ENCODE results near the gene APOA5. TPM values are rescaled to one million over a fixed set of nuclear protein-coding genes. Genes with fewer than 3 reads are reported as not detected.
"Not testable (repeated sequence)": the region's sequence is repeated elsewhere in the genome, so short reads cannot be mapped to it uniquely, and the experiment has no call there.

Gene APOA5
- not detected for total RNA-seq

GRCh38 chr11:116791813-116792143 is at the start of gene APOA5:
APOA5 (minus strand) TSS chr11:116791879; CDS start chr11:116791860, 19 bp downstream.
- Mint-ChIP-seq H3K36me3 (peaks cover 7% of the 10 kb centered on the region), H3K27ac (no peak within 1 kb of the TSS), H3K9me3 (no peaks in the 10 kb centered on the region), H3K27me3 (peaks cover 2% of the 10 kb centered on the region), H3K4me3 (no peak within 1 kb of the TSS), H3K4me1 (ENCODE audit: low read depth) (peaks cover 18% of the 10 kb centered on the region)
- CTCF ChIA-PET: interaction anchor here (0.6 to 10.3 kb wide), 45 partner anchors 8 to 439 kb away, joined by 3 to 187 read pairs (median 6); partner anchors contain the start of genes APOA1, APOA4, BUD13 and PAFAH1B2
- no peak for DNase-seq
- POLR2A ChIA-PET: interaction anchor here (1.1 to 2.9 kb wide), 2 partner anchors 44 to 307 kb away, joined by 3 to 9 read pairs; partner anchors contain the start of gene SIK3
- intact Hi-C loops (cut with micrococcal nuclease): loop anchor here (1.0 kb wide), 2 partner anchors 45 to 315 kb away; no protein-coding TSS in a partner anchor

GRCh38 chr11:116840746-116841296 is 49.1 kb upstream of the APOA5 start:
- intact Hi-C loops (cut with micrococcal nuclease): no loop called here
- POLR2A ChIA-PET: interaction anchor here (1.1 kb wide), 1 partner anchor 67 kb away, joined by 3 read pairs; the partner anchor contains the start of gene BUD13
- no peaks in the 10 kb centered on the region for H3K9me3 Mint-ChIP-seq
- CTCF ChIA-PET: interaction anchor here (0.7 to 1.1 kb wide), 2 partner anchors 18 to 50 kb away, joined by 3 to 4 read pairs; partner anchors contain the start of genes APOA4 and APOA5
- H3K36me3 Mint-ChIP-seq: peaks cover 17% of the 10 kb centered on the region
- no peaks in the 10 kb centered on the region for H3K27me3 Mint-ChIP-seq
- H3K4me3 Mint-ChIP-seq: no peak overlapping the region
- H3K4me1 Mint-ChIP-seq (ENCODE audit: low read depth): peaks cover 4% of the 10 kb centered on the region
- H3K27ac Mint-ChIP-seq: no peak overlapping the region
- DNase-seq: no peak

- no peak overlapping the region for H3K4me3 Mint-ChIP-seq
- intact Hi-C loops (cut with micrococcal nuclease): no loop called here
- no peaks in the 10 kb centered on the region for H3K27me3 Mint-ChIP-seq
- ChIA-PET CTCF (interaction anchor here (0.7 to 1.1 kb wide), 2 partner anchors 17 to 49 kb away, joined by 3 to 4 read pairs; partner anchors contain the start of genes APOA4 and APOA5), POLR2A (interaction anchor here (1.1 kb wide), 1 partner anchor 67 kb away, joined by 3 read pairs; the partner anchor contains the start of gene BUD13)
- peaks cover 8% of the 10 kb centered on the region for H3K4me1 Mint-ChIP-seq (ENCODE audit: low read depth)
- peak; percentile 26 for DNase-seq
- H3K27ac Mint-ChIP-seq: no peak overlapping the region
- H3K36me3 Mint-ChIP-seq: peaks cover 13% of the 10 kb centered on the region
- H3K9me3 Mint-ChIP-seq: no peaks in the 10 kb centered on the region
Measured at GRCh38 chr11:116840224-116840745, 48.6 kb upstream of the APOA5 start.

- Mint-ChIP-seq H3K9me3 (no peaks in the 10 kb centered on the region), H3K27me3 (no peaks in the 10 kb centered on the region), H3K4me1 (ENCODE audit: low read depth) (peaks cover 12% of the 10 kb centered on the region), H3K4me3 (no peak overlapping the region), H3K36me3 (peaks cover 3% of the 10 kb centered on the region), H3K27ac (no peak overlapping the region)
- ChIA-PET CTCF (interaction anchor here (1.2 kb wide), 1 partner anchor 13 kb away, joined by 4 read pairs; no protein-coding TSS in a partner anchor), POLR2A (no interaction called here)
- DNase-seq: no peak
- intact Hi-C loops (cut with micrococcal nuclease): loop anchor here (5.0 kb wide), 1 partner anchor 106 kb away; no protein-coding TSS in a partner anchor
Measured at GRCh38 chr11:116838321-116839084, 46.8 kb upstream of the APOA5 start.

GRCh38 chr11:116837231-116838091 is 45.8 kb upstream of the APOA5 start, which contains the start of gene APOA1:
APOA1 (minus strand) TSS chr11:116837622; CDS start chr11:116837387, 235 bp downstream.
- H3K9me3 Mint-ChIP-seq: no peaks in the 10 kb centered on the region
- H3K27me3 Mint-ChIP-seq: no peaks in the 10 kb centered on the region
- ChIA-PET POLR2A (interaction anchor here (1.5 to 2.0 kb wide), 3 partner anchors 15 to 47 kb away, joined by 3 to 9 read pairs (median 7); partner anchors contain the start of gene APOA5), CTCF (interaction anchor here (0.6 to 3.4 kb wide), 11 partner anchors 11 to 344 kb away, joined by 3 to 187 read pairs (median 16); partner anchors contain the start of genes APOA5 and ZPR1)
- H3K4me3 Mint-ChIP-seq: no peak within 1 kb of the TSS
- intact Hi-C loops (cut with micrococcal nuclease): loop anchor here (5.0 kb wide), 1 partner anchor 105 kb away; no protein-coding TSS in a partner anchor
- H3K36me3 Mint-ChIP-seq: no peaks in the 10 kb centered on the region
- H3K27ac Mint-ChIP-seq: no peak within 1 kb of the TSS
- DNase-seq: no peak
- peaks cover 12% of the 10 kb centered on the region for H3K4me1 Mint-ChIP-seq (ENCODE audit: low read depth)

- ChIA-PET CTCF (interaction anchor here (0.7 to 3.4 kb wide), 34 partner anchors 9 to 395 kb away, joined by 3 to 187 read pairs (median 5); partner anchors contain the start of genes APOA4, APOA5, PCSK7 and SIK3), POLR2A (interaction anchor here (0.8 to 2.0 kb wide), 9 partner anchors 16 to 263 kb away, joined by 3 to 9 read pairs (median 6); partner anchors contain the start of genes APOA5, BUD13 and ZPR1)
- Mint-ChIP-seq H3K27me3 (no peaks in the 10 kb centered on the region), H3K36me3 (no peaks in the 10 kb centered on the region), H3K4me3 (no peak overlapping the region), H3K9me3 (no peaks in the 10 kb centered on the region), H3K4me1 (ENCODE audit: low read depth) (peaks cover 12% of the 10 kb centered on the region), H3K27ac (no peak overlapping the region)
- intact Hi-C loops (cut with micrococcal nuclease): loop anchor here (1.0 to 5.0 kb wide), 2 partner anchors 45 to 104 kb away; partner anchors contain the start of gene APOA5
- DNase-seq: no peak
Measured at GRCh38 chr11:116836632-116836991, 44.9 kb upstream of the APOA5 start.

- no peaks in the 10 kb centered on the region for H3K27me3 Mint-ChIP-seq
- no peaks in the 10 kb centered on the region for H3K9me3 Mint-ChIP-seq
Measured at GRCh38 chr11:116835791-116836631, 44.3 kb upstream of the APOA5 start.

GRCh38 chr11:116835042-116835772 is 43.5 kb upstream of the APOA5 start:
- ChIA-PET POLR2A (interaction anchor here (0.5 to 2.0 kb wide), 10 partner anchors 16 to 309 kb away, joined by 3 to 9 read pairs (median 4); partner anchors contain the start of genes APOA5, PAFAH1B2 and ZPR1), CTCF (interaction anchor here (0.7 to 3.4 kb wide), 48 partner anchors 9 to 397 kb away, joined by 3 to 187 read pairs (median 5); partner anchors contain the start of genes APOA4, APOA5, BUD13 and PAFAH1B2)
- H3K9me3 Mint-ChIP-seq: no peaks in the 10 kb centered on the region
- no peak overlapping the region for H3K27ac Mint-ChIP-seq
- no peak for DNase-seq
- peaks cover 12% of the 10 kb centered on the region for H3K4me1 Mint-ChIP-seq (ENCODE audit: low read depth)
- no peaks in the 10 kb centered on the region for H3K36me3 Mint-ChIP-seq
- intact Hi-C loops (cut with micrococcal nuclease): loop anchor here (5.0 kb wide), 1 partner anchor 103 kb away; no protein-coding TSS in a partner anchor
- H3K27me3 Mint-ChIP-seq: no peaks in the 10 kb centered on the region
- peak overlapping the region; percentile 63 for H3K4me3 Mint-ChIP-seq

More at GRCh38 chr11:116835791-116836631, 44.3 kb upstream of the APOA5 start:
- intact Hi-C loops (cut with micrococcal nuclease): loop anchor here (1.0 to 5.0 kb wide), 2 partner anchors 45 to 104 kb away; partner anchors contain the start of gene APOA5
- CTCF ChIA-PET: interaction anchor here (0.7 to 3.4 kb wide), 53 partner anchors 8 to 396 kb away, joined by 3 to 187 read pairs (median 4); partner anchors contain the start of genes APOA4, APOA5, BUD13 and PAFAH1B2
- H3K27ac Mint-ChIP-seq: no peak overlapping the region
- H3K4me3 Mint-ChIP-seq: peak overlapping the region; percentile 63
- H3K4me1 Mint-ChIP-seq (ENCODE audit: low read depth): peaks cover 12% of the 10 kb centered on the region
- POLR2A ChIA-PET: interaction anchor here (0.5 to 2.0 kb wide), 14 partner anchors 15 to 308 kb away, joined by 3 to 9 read pairs (median 4); partner anchors contain the start of genes APOA5, BUD13, PAFAH1B2 and ZPR1
- peak; percentile 88 for DNase-seq
- H3K36me3 Mint-ChIP-seq: no peaks in the 10 kb centered on the region

GRCh38 chr11:116834535-116835041 is 42.9 kb upstream of the APOA5 start:
- intact Hi-C loops (cut with micrococcal nuclease): loop anchor here (5.0 kb wide), 1 partner anchor 102 kb away; no protein-coding TSS in a partner anchor
- H3K4me3 Mint-ChIP-seq, DNase-seq, POLR2A ChIA-PET, H3K9me3 Mint-ChIP-seq, H3K36me3 Mint-ChIP-seq, H3K27ac Mint-ChIP-seq, H3K27me3 Mint-ChIP-seq: not testable (repeated sequence)
- H3K4me1 Mint-ChIP-seq (ENCODE audit: low read depth): peaks cover 12% of the 10 kb centered on the region
- CTCF ChIA-PET: interaction anchor here (2.3 to 3.4 kb wide), 2 partner anchors 44 to 92 kb away, joined by 14 to 187 read pairs; partner anchors contain the start of genes APOA5 and ZPR1
